GM21447 (cell line): ENCODE data around the gene FGF13.
A peak's percentile ranks its signal among the peaks of the same experiment; 100 is the strongest.

Source experiments
- ATAC-seq: cut with Tn5 transposase; IDR thresholded peaks from one replicate; pipeline ENCODE4 v1.9.1; 2021; ENCODE audit not compliant: unreplicated experiment

Gene FGF13

DNA sequence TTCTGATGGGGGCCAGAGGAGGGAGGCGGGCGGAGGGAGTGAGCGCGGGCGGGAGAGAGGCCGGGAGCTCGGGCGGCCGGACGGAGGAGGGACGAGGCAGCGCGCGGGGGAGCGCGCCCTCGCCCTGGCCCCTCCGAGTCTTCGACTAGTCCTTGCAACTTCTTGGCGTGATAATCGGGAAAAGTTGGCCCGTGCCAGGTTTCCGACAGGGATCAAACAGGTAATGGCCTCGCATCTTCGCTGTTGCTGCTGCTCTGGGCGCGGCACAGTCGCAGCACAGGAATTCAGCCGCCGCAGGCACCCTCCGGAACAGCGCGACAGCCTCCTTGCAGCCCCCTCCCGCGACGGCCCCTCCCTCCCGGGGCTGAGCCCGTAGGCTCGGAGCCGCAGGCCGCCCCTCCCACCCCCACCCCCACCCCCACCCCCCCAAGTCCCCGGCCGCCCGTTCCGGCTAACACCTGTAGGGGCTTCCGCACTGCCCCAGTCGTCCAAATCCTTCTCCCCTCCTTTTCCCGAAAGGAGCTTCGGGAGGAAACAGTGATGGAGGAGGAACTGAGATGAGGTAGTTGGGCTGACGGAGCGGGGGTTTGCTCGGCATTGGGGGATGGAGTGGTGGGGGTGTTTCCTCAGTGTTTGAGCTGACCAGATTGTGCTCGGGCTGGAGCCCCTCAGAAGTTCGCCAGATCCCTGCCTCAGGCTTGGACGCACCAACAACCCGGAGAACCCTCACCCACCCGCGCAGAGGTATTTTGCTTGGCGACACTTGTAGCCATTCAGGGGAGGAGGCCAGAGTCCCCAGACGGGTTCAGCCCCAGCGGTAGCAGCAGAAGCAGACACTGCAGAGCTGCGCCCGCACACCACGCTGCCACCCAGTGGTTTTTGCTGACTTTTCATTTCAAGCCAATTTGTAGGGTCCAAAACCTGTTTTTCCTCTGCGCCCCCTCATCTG, at the start of gene FGF13:
FGF13 (minus strand) TSS at position 319 of the 949 bp plus-strand sequence. CDS start 714 bp downstream, outside the sequence.
- no peak for ATAC-seq

- ATAC-seq = no peak
Observed at GRCh38 chrX:138759217-138759943, 47.9 kb upstream of the FGF13 start.

- no peak for ATAC-seq
Observed at GRCh38 chrX:138756234-138756633, 44.7 kb upstream of the FGF13 start.

GRCh38 chrX:138754861-138755260, 43.3 kb upstream of the FGF13 start:
- no peak for ATAC-seq

- ATAC-seq = no peak
Observed at GRCh38 chrX:138748480-138748879, 37.0 kb upstream of the FGF13 start.

GRCh38 chrX:138745196-138745595, 33.7 kb upstream of the FGF13 start:
- ATAC-seq = peak; percentile 81

GRCh38 chrX:138742217-138742616, 30.7 kb upstream of the FGF13 start:
- no peak for ATAC-seq

- ATAC-seq = no peak
Observed at GRCh38 chrX:138740341-138740740, 28.8 kb upstream of the FGF13 start.

DNA sequence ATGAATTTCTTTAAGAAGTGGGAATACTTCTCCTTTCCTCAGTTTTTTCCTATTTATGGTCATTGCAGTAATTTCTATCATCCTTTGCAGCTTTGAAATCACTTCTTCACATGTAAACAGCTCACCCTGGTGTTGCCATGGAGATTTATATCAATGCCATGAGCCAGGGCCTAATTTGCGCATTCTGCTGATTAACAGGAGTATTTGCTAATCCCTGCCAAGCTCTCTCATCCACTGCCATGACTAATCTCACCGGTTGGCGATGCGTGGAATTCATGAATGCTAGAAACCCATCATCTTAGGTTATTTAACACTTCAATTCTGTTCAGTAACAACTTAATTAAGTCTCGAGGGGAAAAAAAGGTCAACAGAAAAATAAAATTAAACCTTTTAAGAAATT, 11.8 kb upstream of the FGF13 start:
- ATAC-seq = no peak

DNA sequence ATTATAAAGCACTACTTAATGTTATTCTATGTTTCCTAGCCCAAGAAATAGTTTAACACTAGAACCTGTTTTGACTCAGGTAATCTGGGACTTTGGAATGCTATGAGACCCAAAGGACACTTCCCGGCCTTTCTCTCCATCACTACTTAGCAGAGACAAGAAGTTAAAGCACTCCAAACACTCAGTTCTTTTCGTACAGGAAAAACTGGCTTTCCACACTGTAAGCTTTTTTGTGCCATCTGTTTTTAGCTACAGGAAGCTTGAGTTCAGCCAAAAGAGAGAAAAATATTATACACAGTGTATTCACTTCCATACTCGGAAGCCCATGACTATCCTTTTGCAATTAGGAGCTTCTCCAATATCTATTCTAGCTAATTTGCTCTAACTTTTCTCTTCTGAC, 7.9 kb upstream of the FGF13 start:
- ATAC-seq = no peak

DNA sequence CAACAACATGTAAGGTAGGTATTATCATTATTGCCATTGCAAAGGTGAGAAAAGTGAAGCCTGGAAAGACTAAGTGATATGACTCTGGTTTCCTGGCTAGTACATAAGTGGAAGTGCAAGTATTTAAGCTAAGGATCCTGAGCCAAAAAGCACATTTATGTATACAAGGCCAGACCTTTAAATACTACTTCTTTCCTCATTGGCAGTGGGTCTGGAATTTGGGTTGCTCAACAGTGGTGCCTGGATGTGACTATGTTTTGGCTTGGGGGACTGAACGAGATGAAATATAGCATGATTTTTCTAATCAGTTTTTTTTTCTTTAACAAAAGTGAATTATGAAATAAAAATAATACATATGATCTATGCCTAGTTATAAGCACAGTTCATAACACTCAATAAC, 7.4 kb upstream of the FGF13 start:
- ATAC-seq = no peak

- no peak for ATAC-seq
Observed at GRCh38 chrX:138710866-138711341, 613 bp downstream of the FGF13 start.

GRCh38 chrX:138709886-138710791, 1.4 kb downstream of the FGF13 start:
- no peak for ATAC-seq

GRCh38 chrX:138708268-138708667, 3.2 kb downstream of the FGF13 start:
- no peak for ATAC-seq

GRCh38 chrX:138704596-138704995, 6.9 kb downstream of the FGF13 start:
- ATAC-seq = no peak

DNA sequence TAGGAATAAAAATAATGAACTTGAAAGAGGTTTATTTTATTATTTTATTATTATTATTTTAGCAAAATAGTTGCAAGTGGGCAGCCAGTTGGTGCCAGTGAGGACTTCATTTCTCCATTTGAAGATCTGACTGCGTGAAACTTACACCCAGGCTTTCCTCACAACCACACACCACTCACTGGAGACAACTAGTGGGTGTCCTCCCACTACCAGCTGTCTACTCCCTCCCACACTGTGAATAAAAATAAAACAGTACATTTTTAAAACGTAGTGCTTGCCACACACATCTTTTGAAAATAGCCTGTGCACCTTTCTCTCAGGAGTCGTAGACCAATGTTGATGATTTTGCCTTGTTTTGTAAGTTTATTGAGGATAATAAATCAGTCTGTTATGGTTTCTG, 7.4 kb downstream of the FGF13 start:
- ATAC-seq = no peak

- no peak for ATAC-seq
Observed at GRCh38 chrX:138692591-138692990, 18.9 kb downstream of the FGF13 start.

DNA sequence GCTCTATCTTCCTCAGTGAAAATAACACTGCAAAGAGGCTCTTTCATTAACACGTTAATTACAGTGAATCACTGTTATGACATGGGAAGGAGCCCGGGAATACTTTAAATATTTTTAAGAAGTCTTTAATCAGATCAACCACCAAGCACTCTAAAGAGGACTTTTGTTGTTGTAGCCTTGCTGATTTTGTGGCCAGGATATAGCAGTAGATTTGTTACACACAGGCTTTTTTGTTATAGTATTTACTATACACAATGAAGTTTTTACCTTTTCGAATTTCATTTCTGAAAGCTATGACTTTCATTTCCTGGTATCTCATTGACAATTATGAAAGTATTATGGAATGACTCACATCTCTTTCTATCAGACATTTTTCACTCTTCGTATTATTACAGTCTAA, 20.3 kb downstream of the FGF13 start:
- no peak for ATAC-seq

- no peak for ATAC-seq
Observed at GRCh38 chrX:138690591-138690990, 20.9 kb downstream of the FGF13 start.

DNA sequence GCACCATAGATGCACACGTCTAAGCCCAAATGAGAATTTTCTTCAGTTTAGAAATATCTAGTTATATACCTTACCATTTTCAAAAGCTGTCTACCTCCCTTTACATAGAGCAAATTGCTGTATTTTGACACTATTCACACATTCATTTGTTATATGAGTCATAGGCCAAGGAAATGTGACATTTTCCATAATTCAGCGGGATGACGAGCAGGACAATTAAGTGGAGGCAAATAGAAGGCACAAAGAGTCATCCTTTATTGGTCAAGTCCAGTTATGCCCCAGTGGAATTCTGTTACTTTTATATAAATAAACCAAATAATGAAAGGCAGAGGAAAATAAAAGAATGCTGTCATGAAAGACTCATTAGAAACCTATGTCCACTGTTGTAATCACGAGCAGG, 27.9 kb downstream of the FGF13 start:
- no peak for ATAC-seq

- no peak for ATAC-seq
Observed at GRCh38 chrX:138669693-138670092, 41.8 kb downstream of the FGF13 start.
